Coronary artery (tissue), 2 donors: ENCODE measurements around the gene LIPE.
A peak's percentile ranks its signal among the peaks of the same experiment; 100 is the strongest.

ENCODE experiments used
- DNase-seq: peaks from one replicate; pipeline ENCODE4 v3.0.0-alpha.2; 2017; ENCODE audit warnings: low spot score
- H3K27ac ChIP-seq, 2 donors: fragments of 200-600 bp; sonication (generic); one replicate each; pipeline ENCODE4 v1.5.1; 2016 to 2019
- H3K4me3 ChIP-seq: fragments of 200-600 bp; sonication (generic); 2 replicates; pipeline ENCODE4 v1.5.1; 2016; ENCODE audit warnings: mild to moderate bottlenecking, moderate library complexity
- CTCF ChIP-seq: fragments of 200-600 bp; sonication (generic); IDR thresholded peaks from one replicate; pipeline ENCODE4 v1.5.1; 2019; ENCODE audit warnings: antibody characterized with exemption

LIPE gene

GRCh38 chr19:42423462-42424344, 3.5 kb downstream of the LIPE start:
- Histone ChIP-seq H3K27ac (peak overlapping the region in 1 of 2 donors; percentile 60), H3K4me3 (peak overlapping the region; percentile 74)
- TF ChIP-seq CTCF: no peak
- peak; percentile 83 for DNase-seq

GRCh38 chr19:42422901-42423461, 4.2 kb downstream of the LIPE start:
- H3K4me3 ChIP-seq: peak overlapping the region; percentile 74
- H3K27ac ChIP-seq: peak overlapping the region in 1 of 2 donors; percentile 51
- TF ChIP-seq CTCF: no peak
- DNase-seq: no peak

- peak overlapping the region in 1 of 2 donors; percentile 51 for H3K27ac ChIP-seq
- TF ChIP-seq CTCF: no peak
- no peak for DNase-seq
- H3K4me3 ChIP-seq: peak overlapping the region; percentile 74
These were observed 4.9 kb downstream of the LIPE start for GRCh38 chr19:42422092-42422900.

GRCh38 chr19:42421591-42422031, 5.6 kb downstream of the LIPE start:
- Histone ChIP-seq H3K27ac (peak overlapping the region in 1 of 2 donors; percentile 51), H3K4me3 (peak overlapping the region; percentile 74)
- no peak for TF ChIP-seq CTCF
- no peak for DNase-seq

- no peak for TF ChIP-seq CTCF
- peak overlapping the region in 1 of 2 donors; percentile 51 for H3K27ac ChIP-seq
- DNase-seq: no peak
- no peak overlapping the region for H3K4me3 ChIP-seq
These were observed 6.1 kb downstream of the LIPE start for GRCh38 chr19:42421101-42421500.

- Histone ChIP-seq H3K4me3 (no peak overlapping the region), H3K27ac (no peak overlapping the region)
- no peak for TF ChIP-seq CTCF
- DNase-seq: no peak
These were observed 7.1 kb downstream of the LIPE start for GRCh38 chr19:42420055-42420544.
